Fibroblast of skin of left biceps (primary cell): Measurements from ENCODE around the gene DNAJC30.

ENCODE experiments used
- DNase-seq, 2 experiments: peaks; one replicate each; pipeline ENCODE4 v3.0.0-alpha.2; 2013; ENCODE audit warnings: low read depth in 2 of 2

DNAJC30 gene

DNA sequence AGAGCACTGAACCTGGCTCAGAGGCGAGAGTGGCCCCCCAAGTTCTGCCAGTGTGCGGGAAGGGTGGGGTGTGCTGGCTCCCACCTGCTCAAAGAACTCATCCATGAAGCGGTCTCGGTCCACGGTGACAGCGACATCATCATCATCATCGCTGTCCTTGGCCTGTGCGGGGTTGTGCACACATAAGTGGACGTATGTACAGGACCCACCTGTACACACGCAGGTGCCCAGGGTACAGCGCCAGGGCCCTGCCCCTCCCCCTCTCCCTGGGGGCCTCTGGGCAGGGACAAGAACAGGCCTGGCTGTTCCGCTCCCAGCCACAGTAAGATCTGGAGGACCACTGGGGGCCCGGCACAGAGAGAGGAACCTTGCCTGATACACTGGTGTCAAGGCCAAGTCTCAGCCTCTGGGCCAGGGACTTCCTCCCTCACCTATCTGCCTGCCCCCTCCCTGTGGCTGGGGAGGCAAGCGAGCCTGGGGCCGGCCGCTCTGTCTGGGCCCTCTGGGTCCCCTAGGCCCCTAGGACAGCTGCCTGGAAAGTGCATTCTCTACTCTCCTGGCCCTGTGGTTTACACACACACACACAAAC, 25.8 kb upstream of the DNAJC30 start:
- no peak for DNase-seq

DNA sequence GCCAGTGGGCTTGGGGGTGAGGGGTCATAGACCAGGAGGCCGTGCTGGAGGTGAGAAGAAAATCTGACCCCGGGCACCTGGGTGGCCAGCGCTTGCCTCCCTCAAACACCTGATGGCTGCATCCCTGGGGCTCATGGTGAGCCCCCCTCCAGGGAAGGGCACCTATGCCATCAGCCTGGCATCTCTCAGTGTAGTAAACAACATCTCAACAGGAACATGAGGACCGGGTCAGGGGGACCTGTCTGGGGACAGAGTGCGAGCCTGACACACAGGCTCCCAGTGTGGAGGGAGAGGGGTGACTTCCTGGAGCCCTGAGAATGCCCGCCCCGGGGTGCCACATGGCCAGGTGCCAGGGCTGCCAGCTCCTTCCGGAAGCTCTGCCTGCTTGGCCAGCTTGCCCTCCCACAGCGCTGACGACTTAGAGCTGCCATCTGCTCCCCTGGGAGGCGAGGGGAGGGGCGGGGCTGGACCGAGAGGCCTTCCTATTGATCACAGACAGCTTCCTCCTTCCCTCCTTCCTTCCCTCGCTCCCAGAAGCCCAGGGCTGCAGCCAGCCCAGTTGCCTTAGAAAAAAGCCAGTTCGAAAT, 23.9 kb upstream of the DNAJC30 start:
- no peak for DNase-seq

DNA sequence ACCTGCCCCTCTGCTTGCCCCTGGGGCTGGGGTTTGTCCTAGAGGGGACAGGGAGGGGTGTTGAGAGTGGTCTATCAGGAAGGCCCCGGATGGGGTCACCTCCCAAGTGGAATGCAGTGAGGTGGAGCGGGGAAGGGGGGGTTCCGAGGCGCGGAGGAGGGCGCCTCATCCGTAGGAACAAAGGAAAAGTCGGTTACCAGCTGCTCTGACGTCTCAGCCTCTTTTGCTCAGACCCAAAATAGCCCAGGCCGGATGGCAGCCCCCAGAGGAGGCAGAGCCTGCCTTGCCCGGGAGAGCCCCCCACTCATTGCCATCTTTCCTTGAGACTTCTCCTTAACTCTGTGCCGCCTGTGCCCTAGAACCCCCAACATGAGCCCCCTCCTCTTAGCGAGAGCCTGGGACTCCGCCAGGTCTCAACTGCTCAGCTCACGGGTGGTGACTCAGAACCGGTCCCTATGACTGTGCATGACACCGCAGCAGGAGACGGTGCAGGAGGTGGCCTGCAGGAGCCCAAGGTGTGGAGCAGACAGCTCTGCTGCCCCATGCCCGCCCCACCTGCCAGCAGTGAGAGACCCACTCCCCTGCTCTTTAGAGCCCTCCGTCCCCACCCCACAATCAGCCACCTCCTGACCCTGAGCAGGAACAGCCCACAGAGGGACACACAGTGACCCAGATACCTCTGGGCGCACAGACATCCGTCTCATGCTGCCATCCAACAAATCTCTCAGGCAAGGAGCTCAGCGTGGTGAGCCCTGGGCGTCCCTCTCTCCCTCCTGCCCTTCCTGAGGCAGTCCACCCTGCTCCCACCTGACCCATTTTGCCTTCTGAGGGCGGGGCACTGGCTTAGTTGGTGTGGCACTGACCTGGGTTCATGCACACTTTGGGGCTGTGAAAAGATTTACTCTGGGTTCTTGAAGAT, 23.1 kb upstream of the DNAJC30 start:
- no peak for DNase-seq

- DNase-seq = no peak
These were observed 22.3 kb upstream of the DNAJC30 start for GRCh38 chr7:73705551-73705920.

DNA sequence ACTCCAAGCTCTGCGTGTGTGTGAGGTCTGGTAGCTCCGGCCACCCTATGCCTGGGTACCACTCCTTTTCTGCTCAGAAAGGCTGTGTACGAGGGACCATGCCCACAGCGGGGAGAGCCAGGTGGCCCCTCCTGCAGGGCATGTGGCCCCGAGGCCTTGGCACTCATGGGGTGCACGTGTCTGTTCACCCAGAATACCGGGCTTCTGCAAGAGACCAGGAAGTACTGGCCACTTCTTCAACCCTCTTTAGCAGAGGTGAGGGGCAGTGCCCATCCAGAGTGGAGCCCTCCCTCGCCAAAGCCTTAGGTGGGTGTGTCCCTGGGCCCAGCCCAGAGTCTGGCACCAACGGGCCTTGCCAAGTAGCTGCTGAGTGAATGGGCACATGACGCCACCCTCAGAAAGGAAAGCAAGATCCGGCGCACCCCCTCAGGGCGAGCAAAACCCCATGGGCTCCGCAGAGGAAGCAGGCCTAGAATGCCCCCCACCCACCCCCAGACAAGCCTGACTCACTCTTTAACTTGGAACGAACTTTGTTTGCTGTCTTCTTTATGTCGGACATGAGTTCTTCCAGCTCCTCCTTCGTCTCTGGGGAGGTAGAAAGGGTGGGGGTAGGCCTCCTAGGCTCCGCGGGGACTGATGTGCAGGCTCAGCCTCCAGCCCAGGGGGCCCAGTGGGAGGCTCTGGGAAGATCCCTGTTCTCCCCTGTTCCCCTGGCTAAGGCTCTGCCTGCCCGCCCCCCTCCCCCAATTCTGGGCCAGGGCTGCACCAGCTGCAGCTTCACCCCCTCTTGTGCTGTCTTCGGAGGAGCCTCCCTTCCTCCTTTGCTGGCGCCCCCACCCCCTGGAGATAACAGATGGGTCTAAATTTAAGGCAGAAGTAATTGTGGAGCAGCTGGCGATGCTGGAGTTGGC, 21.6 kb upstream of the DNAJC30 start:
- DNase-seq = peak; percentile 52 to 56

- peak; percentile 34 to 39 for DNase-seq
These were observed 20.7 kb upstream of the DNAJC30 start for GRCh38 chr7:73703757-73704639.

GRCh38 chr7:73703225-73703624, 20.0 kb upstream of the DNAJC30 start:
- no peak for DNase-seq

GRCh38 chr7:73702665-73703064, 19.4 kb upstream of the DNAJC30 start:
- DNase-seq = no peak

- DNase-seq = no peak
These were observed 19.0 kb upstream of the DNAJC30 start for GRCh38 chr7:73702226-73702625.

DNA sequence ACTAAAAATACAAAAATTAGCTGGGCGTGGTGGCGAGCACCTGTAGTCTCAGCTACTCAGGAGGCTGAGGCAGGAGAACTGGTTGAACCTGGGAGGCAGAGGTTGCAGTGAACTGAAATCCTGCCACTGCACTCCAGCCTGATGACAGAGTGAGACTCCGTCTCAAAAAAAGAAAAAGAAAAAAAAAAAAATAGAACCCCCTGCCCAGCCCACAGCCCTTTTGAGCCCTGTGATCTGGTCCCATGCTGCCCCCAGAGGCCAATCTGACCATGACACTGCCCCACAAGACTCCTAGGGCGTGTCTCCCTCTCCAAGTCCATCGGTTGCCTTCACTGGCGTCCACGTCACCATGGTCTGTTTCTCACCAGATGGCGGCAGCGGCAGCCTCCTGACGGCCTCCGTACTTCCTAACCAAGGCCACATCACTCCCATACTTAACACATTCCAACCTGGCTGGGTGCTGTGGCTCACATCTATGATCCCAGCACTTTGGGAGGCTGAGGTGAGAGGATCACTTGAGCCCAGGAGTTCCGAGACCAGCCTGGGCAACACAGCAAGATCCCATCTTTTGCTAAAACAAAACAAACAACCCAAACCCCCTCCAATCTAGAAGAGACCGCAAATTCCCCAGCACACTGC, 18.2 kb upstream of the DNAJC30 start:
- DNase-seq = no peak

DNA sequence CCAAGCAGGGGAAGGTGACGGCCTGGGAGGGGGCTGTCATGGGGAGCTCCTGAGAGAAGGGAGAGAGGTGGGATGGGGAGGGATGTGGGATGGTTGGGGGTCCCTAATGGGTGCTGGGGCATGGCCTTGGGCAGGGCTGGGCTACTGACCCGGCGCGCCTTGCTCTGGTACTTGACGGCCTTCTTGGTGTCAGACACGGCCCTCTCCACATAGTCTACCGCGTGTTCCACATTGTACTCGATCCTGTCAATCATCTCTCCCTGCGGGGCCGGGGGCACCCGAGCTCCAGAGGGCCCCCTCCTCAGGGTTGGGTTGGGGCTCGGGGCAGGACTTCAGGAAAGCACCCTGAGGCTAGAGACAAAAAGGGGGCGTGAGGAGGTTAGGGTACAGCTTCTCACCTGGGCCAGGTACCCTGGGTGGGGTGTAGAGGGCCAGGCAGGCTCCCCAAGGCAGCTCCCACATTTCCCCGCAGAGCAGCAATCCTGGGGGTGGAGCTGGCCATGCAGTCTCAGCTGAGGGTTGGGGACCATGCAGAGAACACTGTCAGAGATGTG, 17.4 kb upstream of the DNAJC30 start:
- no peak for DNase-seq

- no peak for DNase-seq
These were observed 16.8 kb upstream of the DNAJC30 start for GRCh38 chr7:73700069-73700423.

DNA sequence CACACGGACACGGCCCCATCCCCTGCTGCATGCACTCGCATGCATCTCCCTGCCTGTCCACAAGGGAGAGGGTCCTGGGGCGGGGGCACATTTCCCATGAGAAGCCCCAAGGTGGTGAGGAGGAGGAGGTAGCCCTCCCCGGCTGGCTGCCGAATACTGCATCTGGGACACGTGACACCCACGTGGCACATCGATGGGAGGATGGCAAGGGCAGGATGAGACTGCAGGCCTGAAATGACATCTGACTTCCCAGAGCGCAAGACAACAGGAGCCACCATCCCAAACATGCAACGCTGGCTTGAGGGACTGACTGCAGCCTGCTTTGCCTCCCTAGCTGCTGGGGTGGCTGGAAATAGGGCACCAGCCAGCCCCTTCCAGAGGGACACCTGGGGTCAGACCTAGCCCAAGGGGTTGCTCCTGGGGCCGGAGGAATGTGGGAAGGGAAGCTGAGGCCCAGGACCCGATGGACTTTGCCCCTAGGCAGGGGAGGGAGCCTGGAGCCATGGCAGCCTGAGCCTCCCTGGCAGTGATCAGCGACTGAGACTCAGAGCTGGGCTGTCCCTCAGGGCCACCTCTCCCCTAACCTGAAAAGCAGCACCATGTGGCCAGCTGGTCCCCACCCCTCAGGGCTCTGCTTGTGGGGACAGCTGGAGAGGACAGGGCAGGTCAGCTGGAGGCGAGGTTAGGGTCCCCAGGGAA, 16.3 kb upstream of the DNAJC30 start:
- DNase-seq = no peak

GRCh38 chr7:73698410-73698809, 15.2 kb upstream of the DNAJC30 start:
- no peak for DNase-seq

DNA sequence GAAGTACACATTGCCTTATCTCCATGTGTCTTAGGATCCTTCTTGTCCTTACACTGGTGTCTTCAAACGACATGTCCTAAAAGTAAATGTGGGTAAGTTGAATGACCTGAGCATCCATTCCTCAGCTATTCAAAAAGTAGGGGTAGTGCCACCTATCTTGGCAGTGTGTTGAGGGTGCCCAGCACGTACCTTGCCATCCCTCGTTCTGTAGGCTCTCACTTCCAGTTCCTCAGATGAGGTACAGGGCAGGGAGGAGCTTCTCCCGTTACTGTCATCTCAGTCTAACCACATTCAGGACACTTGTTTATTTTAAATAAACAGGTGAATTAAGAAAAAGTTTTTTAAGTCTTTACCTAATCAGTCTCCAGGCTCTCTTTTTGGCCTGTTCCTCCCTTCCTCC, 13.1 kb upstream of the DNAJC30 start:
- no peak for DNase-seq

GRCh38 chr7:73690646-73691045, 7.4 kb upstream of the DNAJC30 start:
- DNase-seq = no peak

DNA sequence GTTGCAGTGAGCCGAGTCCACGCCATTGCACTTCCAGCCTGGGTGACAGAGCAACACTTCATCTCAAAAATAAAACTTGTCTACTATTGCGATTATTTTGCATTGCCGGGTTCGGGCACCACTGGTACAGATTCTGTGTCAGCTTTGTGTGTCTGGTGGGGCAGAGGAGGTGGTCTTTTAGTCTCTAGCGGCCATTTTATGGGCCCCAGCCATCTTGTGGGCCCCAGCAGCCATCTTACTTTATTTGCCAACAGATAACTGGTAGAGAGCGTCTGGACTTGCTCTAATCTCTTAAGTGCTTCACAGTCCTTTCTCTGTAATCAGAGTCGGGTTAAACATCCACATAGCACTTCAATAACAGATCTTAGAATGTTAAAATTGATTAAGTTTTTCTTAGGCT, 5.0 kb upstream of the DNAJC30 start:
- no peak for DNase-seq

DNA sequence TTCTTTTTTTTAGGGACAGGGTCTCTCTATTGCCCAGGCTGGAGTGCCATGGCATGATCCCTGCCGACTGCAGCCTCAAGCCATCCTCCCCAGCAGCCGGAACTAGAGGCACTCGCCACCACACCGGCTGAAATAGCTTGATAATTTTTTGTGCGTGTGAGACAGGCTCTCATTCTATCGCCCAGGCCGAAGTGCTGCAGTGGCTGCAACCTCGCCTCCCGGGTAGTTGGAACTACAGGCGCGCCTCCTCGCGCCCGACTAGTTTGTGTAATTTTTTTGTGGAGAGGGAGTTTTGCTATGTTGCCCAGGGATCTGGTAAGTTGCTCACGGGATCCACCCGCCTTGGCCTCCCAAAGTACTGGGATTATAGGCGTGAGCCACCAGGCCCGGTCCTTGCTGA, 2.1 kb upstream of the DNAJC30 start:
- DNase-seq = no peak

DNA sequence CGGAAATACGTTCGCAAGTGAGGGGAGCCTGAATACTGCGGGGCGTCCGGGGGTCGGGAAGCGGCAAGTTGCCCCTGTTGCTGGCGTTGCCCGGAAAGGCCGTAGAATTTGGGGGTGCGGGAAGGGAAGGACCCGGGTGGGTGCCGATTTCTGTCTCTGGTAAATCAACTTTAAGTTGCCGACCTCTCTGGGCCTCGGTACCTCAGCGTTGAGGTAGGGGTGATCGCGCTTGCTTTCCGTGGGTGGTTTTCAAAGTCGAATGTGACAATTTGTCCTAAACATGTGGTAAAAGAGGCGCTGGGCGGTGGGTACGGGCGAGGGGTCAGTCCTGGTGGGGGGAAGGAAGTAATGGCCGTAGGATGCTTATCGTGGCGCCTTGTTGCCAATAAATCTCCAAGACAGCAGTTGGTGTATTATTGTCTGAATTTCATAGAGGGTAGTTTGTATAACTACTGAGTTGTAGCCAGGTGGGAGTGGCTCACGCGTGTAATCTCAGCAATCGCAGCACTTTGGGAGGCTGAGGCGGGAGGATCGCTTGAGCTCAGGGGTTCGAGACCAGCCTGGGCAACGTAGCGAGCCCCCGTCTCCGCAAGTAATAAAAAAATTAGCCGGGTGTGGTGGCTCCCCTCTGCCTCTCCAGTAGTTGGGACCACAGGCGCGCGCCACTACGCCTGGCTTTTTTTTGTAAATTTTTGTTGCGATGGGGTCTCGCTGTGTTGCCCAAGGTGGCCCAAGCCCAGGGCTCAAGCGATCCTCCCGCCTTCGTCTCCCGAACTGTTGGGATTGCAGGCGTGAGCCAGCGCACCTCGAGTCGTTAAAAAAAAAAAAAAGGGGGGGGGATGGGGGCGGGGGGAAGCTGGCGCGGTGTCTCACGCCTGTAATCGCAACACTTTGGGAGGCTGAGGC, 788 bp upstream of the DNAJC30 start:
- no peak for DNase-seq
